SH-SY5Y (cell line): ENCODE data around the gene CHD2.

Experiments
- GATA2 ChIP-seq: IDR thresholded peaks from 2 replicates; pipeline ENCODE4 v1.6.1; 2011; ENCODE audit warnings: mild to moderate bottlenecking, low read depth, low read length
- GATA3 ChIP-seq: IDR thresholded peaks from 2 replicates; pipeline ENCODE4 v1.6.1; 2011; ENCODE audit warnings: low read depth, mild to moderate bottlenecking, low read length, moderate library complexity

DNA sequence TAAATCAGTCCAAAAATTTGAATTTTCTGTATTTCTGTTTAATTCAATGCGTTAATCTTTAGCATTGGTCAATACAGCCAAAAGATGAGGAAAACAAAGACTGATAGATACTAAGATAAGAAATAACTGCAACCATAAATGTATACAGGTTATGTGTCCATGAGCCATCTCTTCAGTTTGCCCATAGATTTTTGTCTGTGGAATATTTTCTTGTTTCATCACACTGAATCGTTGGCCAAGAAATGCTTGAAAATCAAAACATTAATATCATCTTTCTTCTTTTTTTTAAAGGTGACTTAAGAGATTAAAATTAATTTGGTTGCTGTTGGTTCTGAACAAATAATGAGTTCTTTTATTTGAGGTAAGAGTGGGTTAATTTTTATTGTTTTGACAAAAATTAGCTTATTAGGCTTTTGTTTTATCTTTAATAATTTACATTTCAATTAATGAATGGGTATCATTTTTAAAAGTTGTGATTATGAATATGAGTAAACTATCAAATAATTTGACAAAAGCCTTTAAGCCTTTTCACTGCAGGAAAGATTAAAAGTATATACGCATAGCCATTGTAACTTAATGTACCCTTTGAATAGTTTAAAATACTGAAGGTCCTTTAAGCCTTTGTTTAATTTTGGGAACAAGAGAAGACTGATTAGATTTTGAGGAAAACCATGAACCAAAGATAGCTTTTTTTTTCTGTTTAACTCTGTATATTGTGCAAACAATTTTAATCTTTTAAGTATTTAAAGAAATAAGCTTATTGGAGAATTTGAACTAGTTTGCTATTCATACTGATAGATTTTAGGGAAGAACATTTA is 14.7 kb upstream of the CHD2 start:
- TF ChIP-seq GATA2, result no peak
- no peak for TF ChIP-seq GATA3
